ENCODE measurements around the gene TAOK2. TPM values are rescaled to one million over a fixed set of nuclear protein-coding genes. Genes with fewer than 3 reads are reported as not detected.

TAOK2 gene
- total RNA-seq, 4 donors from 2014 or later = 25.7 to 87.0 (median 31.4) TPM

DNA sequence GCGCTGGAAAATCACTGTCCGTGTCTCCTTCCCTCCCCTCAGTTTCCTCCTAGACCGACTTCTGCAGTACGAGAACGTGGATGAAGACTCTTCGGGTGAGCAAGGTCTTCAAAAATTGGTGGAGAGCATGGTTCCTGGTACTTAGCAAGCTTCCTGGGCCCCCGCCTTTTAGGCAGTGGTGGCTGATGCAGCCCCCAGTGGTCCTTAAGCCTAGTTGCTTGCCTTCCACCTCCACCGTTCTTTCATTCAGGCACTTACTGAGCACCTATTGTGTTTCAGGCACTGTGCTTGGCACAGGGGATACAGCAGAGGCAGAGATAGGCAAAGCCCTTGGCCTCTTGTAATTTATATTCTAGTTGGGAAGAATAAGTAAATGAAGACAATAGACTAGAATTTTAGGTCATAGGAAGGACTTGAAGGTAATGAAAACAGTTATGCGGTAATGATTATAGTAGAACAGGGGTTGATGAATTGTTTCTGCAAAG lies 23.1 kb downstream of the TAOK2 start:
- TF ChIP-seq, protein P1, sequence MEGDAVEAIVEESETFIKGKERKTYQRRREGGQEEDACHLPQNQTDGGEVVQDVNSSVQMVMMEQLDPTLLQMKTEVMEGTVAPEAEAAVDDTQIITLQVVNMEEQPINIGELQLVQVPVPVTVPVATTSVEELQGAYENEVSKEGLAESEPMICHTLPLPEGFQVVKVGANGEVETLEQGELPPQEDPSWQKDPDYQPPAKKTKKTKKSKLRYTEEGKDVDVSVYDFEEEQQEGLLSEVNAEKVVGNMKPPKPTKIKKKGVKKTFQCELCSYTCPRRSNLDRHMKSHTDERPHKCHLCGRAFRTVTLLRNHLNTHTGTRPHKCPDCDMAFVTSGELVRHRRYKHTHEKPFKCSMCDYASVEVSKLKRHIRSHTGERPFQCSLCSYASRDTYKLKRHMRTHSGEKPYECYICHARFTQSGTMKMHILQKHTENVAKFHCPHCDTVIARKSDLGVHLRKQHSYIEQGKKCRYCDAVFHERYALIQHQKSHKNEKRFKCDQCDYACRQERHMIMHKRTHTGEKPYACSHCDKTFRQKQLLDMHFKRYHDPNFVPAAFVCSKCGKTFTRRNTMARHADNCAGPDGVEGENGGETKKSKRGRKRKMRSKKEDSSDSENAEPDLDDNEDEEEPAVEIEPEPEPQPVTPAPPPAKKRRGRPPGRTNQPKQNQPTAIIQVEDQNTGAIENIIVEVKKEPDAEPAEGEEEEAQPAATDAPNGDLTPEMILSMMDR (IDR thresholded peaks at IDR 0.05; ENCODE audit: low read depth) = no peak

- TF ChIP-seq, protein P1 (IDR thresholded peaks at IDR 0.05; ENCODE audit: low read depth) = no peak
Observed at GRCh38 chr16:29999605-30000004, 25.9 kb downstream of the TAOK2 start.

DNA sequence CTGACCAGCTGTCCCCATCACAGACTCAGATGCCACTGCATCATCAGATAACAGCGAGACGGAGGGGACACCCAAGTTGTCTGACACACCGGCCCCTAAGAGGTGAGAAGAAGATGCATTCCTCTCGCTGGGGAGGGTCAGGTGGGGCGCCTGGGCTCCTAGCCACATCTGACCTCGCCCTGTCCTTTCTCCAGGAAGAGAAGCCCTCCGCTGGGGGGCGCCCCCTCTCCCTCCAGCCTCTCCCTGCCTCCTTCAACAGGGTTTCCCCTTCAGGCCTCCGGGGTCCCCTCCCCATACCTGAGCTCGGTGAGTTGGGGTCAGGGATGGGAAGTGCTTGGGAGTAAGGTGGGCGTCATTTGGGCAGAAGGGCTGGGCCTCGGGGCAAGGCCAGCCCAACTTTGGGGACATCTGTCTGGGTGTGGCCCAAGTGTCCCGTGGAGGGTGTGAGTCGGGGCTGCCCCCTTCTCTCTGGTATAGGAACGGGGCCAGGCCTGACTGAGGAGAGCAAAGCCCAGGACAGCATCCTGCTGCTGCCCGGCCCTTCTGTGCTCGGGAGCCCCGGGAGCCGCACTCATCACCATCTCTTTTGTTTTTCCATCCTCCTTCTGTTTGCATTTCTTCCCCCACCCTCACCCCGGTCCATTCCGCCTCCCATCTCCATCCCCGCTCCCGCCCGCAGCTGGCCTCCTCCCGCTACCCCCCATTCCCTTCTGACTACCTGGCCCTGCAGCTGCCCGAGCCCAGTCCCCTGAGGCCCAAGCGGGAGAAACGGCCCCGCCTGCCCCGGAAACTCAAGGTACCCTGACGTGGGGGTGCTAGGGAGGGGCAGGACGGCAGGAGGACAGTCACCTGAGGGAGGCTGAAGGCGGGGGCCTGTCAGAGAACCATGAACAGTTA lies 27.3 kb downstream of the TAOK2 start:
- TF ChIP-seq, protein P1 (IDR thresholded peaks at IDR 0.05; ENCODE audit: low read depth) = no peak

DNA sequence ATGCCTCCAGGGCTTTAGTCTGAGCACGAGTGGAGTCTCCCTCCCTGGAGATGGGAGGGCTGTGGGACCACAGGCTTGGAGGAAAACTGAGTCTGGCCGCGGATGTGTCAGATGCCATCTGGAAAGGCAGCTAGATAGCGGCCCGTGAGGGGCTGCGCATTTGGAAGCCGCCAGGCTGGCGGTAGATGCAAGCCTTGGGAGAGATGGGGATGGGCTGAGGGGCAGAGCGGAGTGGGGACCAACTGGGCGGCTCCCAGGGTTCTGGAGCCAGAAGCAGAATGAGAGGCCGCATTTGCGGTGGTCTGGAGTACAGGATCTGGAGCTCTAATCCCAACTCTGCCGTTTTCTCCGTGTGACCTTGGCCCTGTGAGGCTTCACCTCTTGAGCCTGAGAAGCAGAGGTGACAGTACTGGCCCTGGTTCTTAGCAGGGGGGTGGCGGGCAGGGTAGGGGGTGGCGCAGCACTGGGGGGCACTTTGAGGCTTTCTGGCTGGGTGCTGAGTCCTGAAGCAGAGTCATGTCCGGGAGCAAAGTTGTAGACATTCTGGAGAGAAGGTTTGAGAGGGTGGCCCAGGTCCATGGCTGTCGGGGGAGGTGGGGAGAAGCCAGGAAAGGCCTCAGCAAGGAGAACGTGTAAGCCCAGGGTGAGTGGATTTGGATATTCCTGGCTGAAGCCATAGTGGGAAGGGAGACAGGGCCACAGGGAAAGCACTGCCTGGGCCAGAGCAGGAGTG lies 29.1 kb downstream of the TAOK2 start:
- TF ChIP-seq, protein P1 (IDR thresholded peaks at IDR 0.05; ENCODE audit: low read depth) = no peak

GRCh38 chr16:30003670-30004423 lies 30.2 kb downstream of the TAOK2 start:
- TF ChIP-seq, protein P1 (IDR thresholded peaks at IDR 0.05; ENCODE audit: low read depth) = no peak

DNA sequence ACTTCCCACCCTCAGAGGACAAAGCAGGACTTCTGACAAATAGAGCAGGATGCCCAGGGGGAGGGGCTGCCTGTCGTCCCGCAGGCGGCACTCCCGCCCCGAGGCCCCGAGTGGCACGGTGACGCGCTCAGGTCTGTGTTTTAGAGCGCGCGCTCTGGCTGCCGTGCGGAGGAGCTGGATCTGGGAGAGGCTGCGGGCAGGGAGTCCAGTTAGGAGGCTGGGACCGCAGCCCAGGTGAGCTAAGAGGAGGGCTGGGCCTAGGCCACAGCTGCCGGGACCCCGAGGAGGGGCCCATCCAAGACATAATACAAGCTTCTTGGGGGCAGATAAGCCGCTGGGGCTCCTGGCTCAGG lies 30.7 kb downstream of the TAOK2 start:
- TF ChIP-seq, protein P1 (IDR thresholded peaks at IDR 0.05; ENCODE audit: low read depth) = no peak

All from subcutaneous adipose tissue (tissue), 4 donors.